Stimulated activated CD8-positive, alpha-beta memory T cell treated with anti-CD3 and anti-CD28 coated beads, Interleukin-15, amount 100 ng/mL, for 24 hours (primary cell): ENCODE data around the gene ALG1.

ENCODE experiments used
- DNase-seq: peaks from one replicate; pipeline ENCODE4 v3.0.0-alpha.2; 2020; ENCODE audit warnings: low read depth

ALG1 gene, protein sequence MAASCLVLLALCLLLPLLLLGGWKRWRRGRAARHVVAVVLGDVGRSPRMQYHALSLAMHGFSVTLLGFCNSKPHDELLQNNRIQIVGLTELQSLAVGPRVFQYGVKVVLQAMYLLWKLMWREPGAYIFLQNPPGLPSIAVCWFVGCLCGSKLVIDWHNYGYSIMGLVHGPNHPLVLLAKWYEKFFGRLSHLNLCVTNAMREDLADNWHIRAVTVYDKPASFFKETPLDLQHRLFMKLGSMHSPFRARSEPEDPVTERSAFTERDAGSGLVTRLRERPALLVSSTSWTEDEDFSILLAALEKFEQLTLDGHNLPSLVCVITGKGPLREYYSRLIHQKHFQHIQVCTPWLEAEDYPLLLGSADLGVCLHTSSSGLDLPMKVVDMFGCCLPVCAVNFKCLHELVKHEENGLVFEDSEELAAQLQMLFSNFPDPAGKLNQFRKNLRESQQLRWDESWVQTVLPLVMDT

DNA sequence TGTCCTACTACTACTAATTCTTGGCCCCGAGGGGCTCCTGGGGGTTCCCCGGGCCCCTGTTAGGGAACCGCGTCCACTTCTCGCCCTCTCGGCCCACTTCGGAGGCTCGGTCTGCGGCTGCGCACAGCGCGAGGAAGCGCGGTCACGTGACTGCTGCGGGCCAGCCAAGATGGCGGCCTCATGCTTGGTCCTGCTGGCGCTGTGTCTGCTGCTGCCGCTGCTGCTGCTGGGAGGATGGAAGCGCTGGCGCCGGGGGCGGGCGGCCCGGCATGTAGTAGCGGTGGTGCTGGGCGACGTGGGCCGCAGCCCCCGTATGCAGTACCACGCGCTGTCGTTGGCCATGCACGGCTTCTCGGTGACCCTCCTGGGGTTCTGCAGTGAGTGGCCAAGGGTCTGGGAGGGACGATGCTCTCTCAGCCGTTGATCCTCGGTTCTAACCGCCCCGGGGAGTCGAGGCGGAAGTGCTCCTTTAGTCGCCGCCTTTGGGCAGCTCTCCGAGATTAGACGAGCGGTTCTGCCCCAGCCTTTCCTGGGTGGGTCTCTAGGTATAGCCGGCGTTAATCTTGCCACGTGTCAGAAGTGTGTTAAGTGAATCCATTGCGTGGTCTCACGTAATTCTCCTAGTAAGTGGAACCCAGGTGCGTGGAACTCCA, at the start of gene ALG1:
TSS of gene ALG1 (plus strand) at position 163 of the 653 bp plus-strand sequence. CDS start at position 170, 7 bp downstream.
- DNase-seq: peak; percentile 78

- DNase-seq: no peak
These were observed 49.1 kb upstream of the ALG1 start for GRCh38 chr16:5022521-5022920.

DNA sequence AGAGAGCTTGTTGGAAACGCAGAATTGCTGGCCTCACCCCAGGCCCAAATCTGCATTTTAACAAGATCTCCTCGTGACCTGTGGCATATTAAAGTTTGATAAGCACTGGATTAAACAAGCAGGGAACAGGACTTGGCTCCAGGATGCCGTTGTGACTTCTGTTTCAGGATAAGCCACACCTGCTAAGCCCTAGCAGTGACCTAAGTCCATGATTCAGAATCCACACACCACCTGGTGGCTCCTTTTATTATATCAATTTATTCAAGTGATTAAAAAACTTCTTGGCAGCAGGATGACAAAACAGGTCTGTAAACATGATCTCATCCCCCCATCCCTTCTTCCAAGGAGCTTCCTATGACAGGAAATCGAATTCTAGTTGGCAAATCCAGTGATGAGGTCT, 47.0 kb upstream of the ALG1 start:
- DNase-seq: no peak

DNA sequence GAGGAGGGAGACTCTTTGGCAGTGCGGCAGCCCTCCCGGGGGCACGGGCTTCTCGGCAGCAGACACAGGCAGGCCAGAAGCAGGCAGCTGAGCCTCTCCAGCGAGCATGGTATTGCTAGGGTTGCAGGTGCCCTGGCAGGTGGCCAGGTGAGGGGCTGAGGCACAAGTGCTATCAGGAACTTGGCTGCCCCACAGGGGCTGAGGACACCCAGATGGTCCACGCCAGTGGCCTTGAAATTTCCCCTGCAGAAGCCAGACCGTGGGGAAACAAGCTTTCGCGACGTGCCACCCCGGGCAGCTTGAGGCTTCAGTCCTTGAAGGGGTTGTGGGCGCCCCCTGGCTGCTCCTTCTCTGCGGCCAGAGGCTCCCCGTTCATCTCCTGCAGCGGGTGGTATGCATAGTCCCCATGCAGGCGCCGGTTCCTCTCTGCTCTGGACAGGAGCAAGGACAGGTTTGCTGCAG, 46.4 kb upstream of the ALG1 start:
- DNase-seq: no peak

GRCh38 chr16:5026664-5027063, 45.0 kb upstream of the ALG1 start:
- DNase-seq: no peak

DNA sequence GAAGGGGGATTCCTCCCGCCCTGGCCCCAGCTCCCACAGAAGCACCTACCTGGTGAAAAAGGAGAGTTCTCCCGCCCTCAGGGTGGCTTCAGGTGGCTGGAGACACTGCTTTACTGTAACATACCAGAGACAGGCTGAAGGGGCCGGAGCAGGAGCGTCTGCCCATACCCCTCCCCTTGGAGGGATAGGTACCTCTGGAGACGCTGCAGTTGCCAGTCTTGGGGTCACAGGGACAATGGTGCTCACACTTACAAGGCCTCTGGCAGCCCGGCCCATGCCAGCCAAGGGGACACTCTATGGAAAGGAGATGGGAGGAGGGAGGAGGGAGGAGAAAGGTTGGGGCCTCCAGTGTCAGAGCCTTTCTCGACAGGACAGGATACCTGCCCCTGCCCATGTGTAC, 44.6 kb upstream of the ALG1 start:
- no peak for DNase-seq

GRCh38 chr16:5027575-5028235, 43.9 kb upstream of the ALG1 start:
- DNase-seq: no peak

DNA sequence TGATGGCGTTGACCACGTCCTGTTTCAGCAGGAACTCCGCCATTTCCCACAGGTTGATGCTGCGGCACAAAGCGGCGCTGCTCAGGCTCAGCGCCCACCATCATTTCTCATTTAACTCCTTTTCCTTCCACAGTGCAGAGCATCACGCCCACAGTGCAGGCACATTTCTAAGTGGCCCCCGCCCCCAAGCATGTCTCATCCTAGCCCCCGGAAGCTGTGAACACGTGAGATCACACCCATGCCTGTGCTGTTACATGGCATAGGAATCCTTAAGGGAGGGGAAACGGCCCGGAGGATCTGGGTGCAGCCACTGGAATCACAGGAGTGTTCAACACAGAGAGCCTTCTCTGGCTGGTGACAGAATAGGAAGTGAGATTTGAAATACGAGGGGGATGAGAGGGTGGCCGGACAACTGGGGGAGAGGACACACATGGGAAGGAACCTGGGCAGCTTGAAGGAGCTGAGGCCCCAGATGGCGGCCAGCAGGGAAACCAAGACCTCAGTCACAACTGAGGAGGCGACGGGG, 42.6 kb upstream of the ALG1 start:
- no peak for DNase-seq

DNA sequence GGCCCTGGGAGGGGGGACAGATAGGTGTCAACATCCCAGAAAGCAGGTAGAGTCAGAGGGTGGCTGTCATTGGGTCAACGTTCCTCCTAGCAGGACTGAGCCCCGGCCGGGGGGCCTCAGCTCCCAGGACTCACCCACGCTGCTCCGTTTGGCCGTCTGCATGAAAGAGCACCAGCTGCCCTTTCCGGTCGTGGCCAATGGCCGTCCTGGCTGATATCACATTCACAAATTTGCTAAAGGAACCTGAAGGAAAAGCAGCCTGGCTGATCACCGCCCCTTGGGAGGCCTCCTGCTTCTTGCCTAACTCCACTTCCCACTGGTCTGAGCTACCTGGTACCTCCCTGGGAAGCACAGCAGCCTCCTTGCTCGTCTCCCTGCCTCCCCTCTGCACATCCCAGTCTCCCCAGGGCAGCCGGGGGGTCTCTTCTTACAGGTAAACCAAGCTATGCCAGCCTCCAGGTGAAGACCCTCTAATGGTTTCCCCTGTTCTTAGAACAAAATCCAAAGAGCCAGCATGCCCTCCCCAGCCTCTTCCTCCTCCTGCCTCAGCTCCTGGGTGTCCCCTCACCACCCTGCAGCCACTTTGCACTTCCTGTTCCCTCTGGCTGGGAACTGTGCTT, 41.3 kb upstream of the ALG1 start:
- no peak for DNase-seq

DNA sequence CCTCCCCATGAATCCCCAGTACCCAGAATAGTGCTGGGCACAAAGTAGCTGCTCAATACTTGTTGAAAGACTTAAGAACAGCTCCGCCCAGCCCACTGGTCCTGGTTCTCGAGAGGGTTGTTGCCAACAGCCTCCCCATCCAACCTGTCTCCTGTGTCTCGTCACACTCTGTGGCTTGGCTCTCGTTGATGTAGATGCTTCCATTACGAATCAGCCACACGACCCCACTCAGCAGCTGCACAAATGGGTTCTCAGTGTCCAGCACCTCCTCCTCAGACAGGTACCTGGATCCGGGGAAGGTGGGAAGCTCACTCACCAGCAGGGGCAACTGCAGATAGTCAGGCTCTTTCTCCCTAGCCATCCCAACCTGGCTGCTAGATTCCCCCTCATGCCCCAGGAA, 40.0 kb upstream of the ALG1 start:
- no peak for DNase-seq

- no peak for DNase-seq
These were observed 38.9 kb upstream of the ALG1 start for GRCh38 chr16:5032748-5033167.

- peak; percentile 60 for DNase-seq
These were observed 38.1 kb upstream of the ALG1 start, which contains the start of gene NAGPA for GRCh38 chr16:5033256-5034166. Gene NAGPA, minus strand, starts transcription at chr16:5033935. Its CDS starts 21 bp downstream, at chr16:5033914.

DNA sequence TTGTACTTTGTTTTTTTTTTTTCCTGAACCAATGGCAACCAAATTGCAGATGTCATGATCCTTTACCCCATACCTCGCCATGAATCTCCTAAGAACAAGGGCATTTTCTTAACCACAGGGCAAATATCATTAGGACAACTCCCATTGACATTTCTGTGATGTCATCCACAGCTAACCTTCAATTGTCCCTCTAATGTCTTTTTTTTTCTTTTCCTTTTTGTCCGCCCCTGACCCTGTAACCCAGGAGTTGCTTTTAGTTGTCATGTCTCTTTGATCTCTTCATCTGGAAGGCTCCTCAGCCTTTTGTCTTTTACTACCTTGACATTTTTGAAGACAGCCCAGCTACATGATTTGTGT, 37.5 kb upstream of the ALG1 start:
- DNase-seq: no peak

DNA sequence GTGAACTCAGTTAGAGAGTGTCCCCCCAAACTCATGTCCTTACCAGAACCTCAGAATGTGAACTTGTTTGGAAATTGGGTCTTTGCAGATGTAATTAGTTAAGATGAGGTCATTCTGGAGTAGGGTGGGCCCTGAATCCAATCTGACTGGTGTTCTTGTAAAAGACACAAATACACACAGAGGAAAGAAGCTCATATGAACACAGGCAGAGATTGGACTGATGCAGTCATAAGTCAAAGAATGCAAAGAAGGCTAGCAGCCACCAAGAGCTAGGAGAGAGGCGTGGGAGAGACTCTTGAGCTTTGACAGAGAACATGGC, 35.8 kb upstream of the ALG1 start:
- no peak for DNase-seq

- no peak for DNase-seq
These were observed 35.2 kb upstream of the ALG1 start for GRCh38 chr16:5036228-5037156.

GRCh38 chr16:5040451-5040850, 31.2 kb upstream of the ALG1 start:
- DNase-seq: no peak

GRCh38 chr16:5041600-5042133, 30.0 kb upstream of the ALG1 start:
- no peak for DNase-seq

DNA sequence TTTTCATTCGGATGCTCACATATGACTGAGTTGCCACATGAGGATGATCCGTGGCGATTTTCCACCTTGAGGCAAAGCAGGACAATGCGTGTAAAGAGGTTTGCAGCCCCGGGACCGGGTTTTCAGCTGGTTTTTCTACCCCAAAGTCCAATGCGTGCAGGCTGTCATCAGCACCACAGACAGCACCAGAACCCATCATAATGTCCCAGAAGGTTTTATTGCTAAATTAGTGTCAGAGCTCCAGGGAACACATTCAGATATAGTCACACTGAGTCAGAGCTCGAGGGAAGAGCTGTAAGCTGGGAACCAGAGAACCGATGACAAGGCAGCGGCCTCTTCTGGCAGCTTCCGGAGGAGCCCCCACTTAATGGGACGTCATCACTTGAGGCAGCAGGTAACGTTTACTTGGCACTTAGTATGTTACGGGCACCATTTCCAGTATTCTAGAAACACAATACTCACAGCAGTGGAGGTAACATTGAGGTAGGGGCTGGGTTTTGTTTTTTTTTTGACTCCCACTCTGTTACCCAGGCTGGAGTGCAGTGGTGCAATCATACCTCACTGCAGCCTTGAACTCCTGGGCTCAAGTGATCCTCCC, 29.0 kb upstream of the ALG1 start:
- no peak for DNase-seq

GRCh38 chr16:5044011-5044540, 27.6 kb upstream of the ALG1 start:
- no peak for DNase-seq
